ENCODE results near the gene CDC42EP4.

DNA sequence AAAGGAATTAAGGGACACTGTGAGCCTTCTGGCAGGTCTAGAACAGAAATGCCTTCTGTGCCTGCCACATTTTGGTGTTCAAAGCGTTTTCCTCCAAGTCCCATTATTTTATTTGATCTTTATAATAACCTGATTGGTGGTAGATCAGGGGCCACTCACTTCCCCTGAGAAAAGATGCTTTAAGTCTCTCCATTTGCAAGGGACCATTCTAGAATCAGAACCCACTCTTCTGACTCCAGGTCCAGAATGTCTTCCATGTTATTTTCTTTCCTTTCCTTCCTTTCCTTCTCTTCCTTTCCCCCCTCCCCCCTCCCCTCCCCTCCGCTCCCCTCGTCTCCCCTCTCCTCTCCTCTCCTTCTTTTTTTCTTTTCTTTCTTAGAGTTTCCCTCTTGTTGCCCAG is 19.3 kb upstream of the CDC42EP4 start:
- no peak for TF ChIP-seq CTCF (IDR thresholded peaks at IDR 0.05 in 4 of 5, conservative IDR thresholded peaks at IDR 0.05 in 1 of 5)
- no peak for TF ChIP-seq POLR2A (IDR thresholded peaks at IDR 0.05)
